NB4 (cell line): ENCODE results near the gene DNAJB1.

Source experiments
- CTCF ChIP-seq: IDR thresholded peaks from one replicate; pipeline ENCODE4 v1.5.1; 2012; ENCODE audit warnings: low read depth, low read length
- POLR2A ChIP-seq: IDR thresholded peaks from 2 replicates; pipeline ENCODE4 v1.6.1; 2011; ENCODE audit warnings: mild to moderate bottlenecking; ENCODE audit not compliant: insufficient read length; ENCODE audit errors: extremely low read depth

- peak; percentile 32 for TF ChIP-seq CTCF
- TF ChIP-seq POLR2A = no peak
Measured at GRCh38 chr19:14467816-14468215, 50.4 kb downstream of the DNAJB1 start.
